HL-60/S4 treated with phorbol 12-myristate 13-acetate at 8.2 ng/mL for 4 days and 3 days (cell line): ENCODE measurements around the gene GOLGA8Q.
"Not testable (repeated sequence)": the region's sequence is repeated elsewhere in the genome, so short reads cannot be mapped to it uniquely, and the experiment has no call there.

Experiments
- in situ Hi-C: fragments of 300-500 bp; cut with MboI; formaldehyde crosslinking; loops from 2 replicates; pipeline ENCODE4 v1.15.0; 2022; ENCODE audit warnings: low sequenced_read_pairs

Gene GOLGA8Q

DNA sequence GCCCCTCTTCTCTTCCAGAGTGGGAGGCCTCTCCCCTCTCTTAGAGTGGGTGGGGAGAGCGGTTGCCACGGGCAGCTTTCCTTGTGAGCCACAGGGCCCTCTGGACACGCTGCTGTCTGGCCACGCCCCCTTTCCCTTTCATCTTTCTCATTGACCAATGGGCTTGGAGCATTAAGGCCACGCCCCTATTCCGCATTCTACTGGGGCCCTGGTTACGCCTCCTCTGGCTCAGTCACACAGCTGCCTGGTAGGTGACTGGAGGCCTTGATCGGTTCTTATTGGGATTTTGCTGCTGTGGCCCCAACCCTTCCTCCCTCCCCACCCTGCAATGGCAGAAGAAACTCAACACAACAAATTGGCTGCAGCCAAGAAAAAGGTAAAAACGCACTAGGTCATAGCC, at the start of gene GOLGA8Q:
Gene GOLGA8Q (plus strand): TSS at position 301 of the 400 bp plus-strand sequence. CDS start 28 bp downstream, at position 329.
- in situ Hi-C loops = not testable (repeated sequence)

GRCh38 chr15:30502904-30503781, 48.7 kb upstream of the GOLGA8Q start:
- in situ Hi-C loops = not testable (repeated sequence)

DNA sequence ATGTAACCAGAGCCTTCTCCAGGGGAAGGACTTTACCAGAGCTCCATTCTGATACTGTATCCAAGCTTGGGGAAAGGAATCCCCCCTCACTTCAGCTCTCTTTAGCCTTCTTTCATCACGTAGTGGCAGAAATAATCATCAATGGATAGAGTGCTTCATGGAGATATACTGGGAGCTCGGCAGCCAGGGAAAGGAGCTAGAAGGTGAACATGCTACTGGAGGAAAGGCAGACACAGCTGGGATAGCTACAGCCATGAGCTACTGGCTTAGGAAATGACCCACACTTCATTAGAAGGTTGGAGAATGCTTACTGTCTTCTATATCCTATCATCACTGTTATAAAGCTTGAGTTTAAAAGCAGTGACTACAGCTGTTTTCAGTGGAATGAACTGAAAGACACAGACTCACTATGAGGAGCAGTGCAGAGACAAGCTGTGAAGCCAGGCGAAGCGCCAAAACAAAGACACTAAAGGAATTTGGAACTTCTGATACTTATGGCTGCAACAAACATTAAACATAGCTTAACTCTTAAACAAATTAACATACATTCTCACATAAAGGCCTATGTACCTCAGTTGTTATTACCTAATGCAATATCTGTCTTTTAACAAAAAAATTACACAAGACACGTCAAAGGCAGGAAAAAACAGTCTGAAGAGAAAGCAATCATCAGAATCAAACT, 47.5 kb upstream of the GOLGA8Q start:
- in situ Hi-C loops = not testable (repeated sequence)

DNA sequence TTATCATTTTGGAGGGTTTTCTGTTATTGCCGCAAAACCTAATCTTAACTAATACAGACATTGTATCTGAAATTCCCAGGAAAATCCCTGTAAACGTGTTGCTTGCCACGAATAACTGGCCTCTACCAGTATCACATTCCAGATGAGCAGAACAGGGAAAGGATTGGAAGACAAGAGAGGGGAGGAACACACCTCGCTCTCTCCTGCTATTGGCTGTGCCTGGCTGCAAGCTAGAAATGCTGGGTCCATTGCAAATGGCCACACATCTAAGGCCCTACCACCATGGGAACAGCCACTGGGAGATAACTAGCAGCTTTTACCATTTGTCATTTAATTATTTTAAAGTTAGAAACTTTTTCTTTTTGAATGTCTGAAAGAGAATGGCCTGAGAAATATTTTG, 37.3 kb upstream of the GOLGA8Q start:
- in situ Hi-C loops = not testable (repeated sequence)

DNA sequence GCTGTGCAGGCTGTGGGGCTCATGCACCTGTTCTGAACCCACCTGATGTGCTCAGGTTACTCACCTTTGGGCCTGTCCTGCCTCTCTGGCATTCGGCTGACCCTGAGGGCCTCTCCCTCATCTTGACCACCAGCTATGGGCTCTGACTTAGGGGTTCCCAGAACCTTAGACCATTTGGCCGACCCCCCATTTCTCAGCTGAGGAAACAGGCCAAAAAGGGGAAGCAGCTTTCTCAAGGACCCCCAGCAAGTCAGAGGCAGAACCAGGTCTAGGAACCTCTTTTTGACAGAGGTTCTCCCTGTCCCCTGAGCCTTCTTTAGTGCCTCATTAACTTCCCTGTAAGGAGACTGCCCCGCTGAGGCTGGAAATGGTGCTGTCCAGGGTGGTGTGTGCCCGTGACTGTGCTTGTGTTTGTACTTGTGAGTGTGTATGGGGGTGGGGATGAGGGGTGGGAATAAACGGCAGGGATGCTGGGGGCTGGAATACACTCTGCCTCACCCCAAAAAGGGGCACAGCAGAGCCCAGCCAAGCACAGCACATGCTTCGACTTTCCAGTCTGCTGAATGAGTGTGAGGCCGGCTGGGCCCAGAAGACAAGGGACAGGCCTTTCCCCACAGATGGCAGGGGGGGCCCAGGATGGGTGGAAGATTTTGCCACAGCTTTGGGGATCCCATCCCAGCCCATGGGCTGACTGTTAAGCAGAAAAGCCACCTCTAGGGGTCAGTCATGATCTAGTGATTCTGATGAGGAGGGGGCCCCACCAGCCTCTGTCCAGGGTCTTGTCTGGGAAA, 28.2 kb upstream of the GOLGA8Q start:
- in situ Hi-C loops = not testable (repeated sequence)

- in situ Hi-C loops = not testable (repeated sequence)
Observed at GRCh38 chr15:30525912-30526311, 25.9 kb upstream of the GOLGA8Q start.

DNA sequence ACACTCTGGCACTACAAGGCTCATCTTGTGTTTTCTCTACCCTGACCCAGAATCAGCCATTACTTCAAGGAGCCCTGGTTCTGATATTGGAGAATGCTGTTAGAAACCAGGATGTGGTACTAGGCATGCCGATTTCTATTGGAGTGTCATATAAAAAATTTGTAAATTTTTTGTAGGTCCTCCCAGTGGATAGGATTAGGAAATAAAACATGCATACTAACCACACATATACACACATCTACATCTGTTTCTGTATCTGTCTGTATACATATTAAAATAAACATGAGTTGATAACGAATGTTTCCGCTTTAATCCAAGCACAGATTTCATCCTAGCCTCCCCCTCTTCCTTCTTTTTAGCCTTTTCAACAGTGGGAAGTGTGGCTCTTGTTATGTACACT, 22.8 kb upstream of the GOLGA8Q start:
- in situ Hi-C loops = not testable (repeated sequence)

DNA sequence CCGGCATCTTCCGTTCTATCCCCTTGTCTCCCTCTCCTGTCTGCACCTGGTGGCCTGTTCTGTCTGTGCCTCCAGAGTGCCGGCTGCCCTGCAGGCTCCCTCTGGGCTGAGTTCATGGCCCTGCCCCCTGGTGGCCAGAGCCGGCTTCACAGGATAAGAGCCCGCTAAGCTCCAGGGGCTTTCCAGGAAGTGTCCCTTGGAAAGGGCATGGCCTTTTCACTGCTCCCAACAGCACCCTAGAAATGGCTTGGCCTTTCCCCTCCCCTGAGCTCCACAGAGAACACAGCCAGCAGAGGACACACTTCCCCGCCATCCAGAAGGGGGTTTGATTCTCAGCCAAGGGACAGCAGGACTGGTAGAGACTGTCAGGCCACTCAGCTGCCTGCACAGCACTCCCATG, 15.1 kb downstream of the GOLGA8Q start:
- in situ Hi-C loops = not testable (repeated sequence)

GRCh38 chr15:30573012-30573491, 21.2 kb downstream of the GOLGA8Q start:
- in situ Hi-C loops = not testable (repeated sequence)

DNA sequence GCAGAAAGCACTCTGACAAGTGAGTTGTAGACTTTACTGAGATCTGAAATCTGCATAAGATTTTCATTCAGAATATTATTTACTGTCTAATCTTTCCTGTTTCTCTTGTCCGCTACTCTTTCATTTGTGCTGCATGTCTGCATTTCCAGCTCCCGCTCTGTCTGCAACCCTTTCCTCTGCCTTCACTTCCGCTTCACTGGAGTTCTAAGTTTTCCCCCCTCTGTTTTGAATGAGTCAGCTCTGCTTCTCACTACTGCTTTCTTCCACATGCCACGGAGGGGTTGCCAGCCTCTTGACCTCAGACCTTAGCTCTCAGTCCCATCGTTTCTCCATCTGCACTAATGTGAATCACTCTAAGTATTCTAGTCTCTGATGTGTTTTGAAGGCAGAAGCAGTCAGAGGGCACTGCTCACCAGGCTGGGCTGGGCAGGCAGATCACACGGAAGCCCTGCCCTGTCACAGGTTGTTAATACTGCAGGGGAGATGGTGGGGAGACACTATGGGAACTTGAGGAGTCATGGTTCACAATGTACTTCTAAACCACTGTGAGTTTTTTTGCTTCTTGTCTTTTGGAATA, 27.6 kb downstream of the GOLGA8Q start:
- in situ Hi-C loops = not testable (repeated sequence)

- in situ Hi-C loops = not testable (repeated sequence)
Observed at GRCh38 chr15:30580716-30581115, 28.9 kb downstream of the GOLGA8Q start.

DNA sequence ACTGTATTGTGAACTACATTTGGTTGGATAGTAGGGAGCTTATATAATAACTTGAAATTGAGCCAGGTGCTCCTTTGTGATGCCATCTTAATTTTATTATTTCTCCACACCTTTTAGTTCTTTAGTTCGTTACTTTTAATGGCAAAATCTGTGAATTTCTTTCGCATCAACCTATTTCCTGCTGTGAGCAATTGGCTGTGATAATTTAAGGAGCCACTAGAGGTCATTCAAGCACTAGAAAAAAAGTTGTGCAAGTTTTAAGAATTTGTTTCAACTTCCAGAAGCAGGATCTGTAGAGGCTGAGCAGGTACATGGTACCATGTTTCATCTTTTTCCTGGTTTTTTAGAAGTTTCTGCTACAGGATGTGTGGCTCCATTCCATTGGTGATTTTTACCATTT, 47.1 kb downstream of the GOLGA8Q start:
- in situ Hi-C loops = not testable (repeated sequence)

- in situ Hi-C loops = not testable (repeated sequence)
Observed at GRCh38 chr15:30603796-30604195, 51.9 kb downstream of the GOLGA8Q start, which contains the start of gene GOLGA8H. TSS of gene GOLGA8H (plus strand) at chr15:30604028. CDS start at chr15:30604126, 98 bp downstream.
